Lower leg skin (tissue), 3 donors: ENCODE results near the gene MRPL34.

Experiments
- POLR2A ChIP-seq, 2 donors: fragments of 450-650 bp; IDR thresholded peaks; one replicate each; pipeline ENCODE4 v1.6.1; 2016 to 2017; ENCODE audit warnings: antibody characterized with exemption in 2 of 2, mild to moderate bottlenecking in 1 of 2, moderate library complexity in 1 of 2
- TF ChIP-seq, protein P1 (sequence below), 3 donors: fragments of 450-650 bp; IDR thresholded peaks; one replicate each; pipeline ENCODE4 v1.5.1; 2016; ENCODE audit warnings: antibody characterized with exemption in 3 of 3, mild to moderate bottlenecking in 3 of 3, moderate library complexity in 2 of 3

DNA sequence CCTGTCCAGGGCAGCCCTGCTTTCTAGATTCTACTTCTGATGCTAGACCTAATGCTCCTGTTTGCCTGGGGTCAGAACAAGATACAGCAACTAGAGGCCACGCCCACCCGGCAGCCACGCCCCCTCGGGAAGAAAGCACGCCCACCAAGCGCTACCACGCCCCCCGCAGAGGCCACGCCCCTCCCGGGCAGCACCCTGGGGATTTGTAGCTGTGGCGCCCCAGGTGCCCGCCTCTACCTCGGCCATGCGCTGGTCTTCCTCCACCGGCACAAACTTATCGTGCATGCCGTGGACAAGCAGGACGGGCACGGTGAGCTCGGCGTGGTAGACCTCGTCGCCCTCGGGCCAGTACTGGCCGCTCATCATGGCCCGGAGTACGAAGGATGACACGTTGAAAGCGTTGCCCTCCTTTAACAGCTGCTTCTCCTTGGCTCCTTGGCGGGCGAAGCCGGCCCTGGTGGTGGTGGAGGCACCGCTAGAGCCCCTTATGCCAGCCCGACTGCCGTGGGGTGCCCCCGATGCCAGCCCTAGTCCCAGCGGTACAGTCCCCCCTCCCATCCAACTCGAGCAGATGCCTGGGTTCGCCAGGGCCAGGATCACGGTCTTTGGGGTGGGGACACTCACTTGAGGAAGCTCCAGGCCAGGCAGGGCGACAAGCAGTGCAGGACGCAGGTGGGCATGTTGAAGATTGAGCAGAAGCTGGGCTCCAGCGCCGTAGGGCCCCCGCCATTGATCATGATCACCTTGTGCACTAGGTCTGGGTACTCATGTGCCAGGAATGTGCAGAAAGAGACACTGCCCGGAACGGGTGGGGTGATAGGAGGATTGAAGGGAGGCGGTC, 11.4 kb upstream of the MRPL34 start:
- no peak for TF ChIP-seq POLR2A (IDR thresholded peaks at IDR 0.05)
- TF ChIP-seq, protein P1, sequence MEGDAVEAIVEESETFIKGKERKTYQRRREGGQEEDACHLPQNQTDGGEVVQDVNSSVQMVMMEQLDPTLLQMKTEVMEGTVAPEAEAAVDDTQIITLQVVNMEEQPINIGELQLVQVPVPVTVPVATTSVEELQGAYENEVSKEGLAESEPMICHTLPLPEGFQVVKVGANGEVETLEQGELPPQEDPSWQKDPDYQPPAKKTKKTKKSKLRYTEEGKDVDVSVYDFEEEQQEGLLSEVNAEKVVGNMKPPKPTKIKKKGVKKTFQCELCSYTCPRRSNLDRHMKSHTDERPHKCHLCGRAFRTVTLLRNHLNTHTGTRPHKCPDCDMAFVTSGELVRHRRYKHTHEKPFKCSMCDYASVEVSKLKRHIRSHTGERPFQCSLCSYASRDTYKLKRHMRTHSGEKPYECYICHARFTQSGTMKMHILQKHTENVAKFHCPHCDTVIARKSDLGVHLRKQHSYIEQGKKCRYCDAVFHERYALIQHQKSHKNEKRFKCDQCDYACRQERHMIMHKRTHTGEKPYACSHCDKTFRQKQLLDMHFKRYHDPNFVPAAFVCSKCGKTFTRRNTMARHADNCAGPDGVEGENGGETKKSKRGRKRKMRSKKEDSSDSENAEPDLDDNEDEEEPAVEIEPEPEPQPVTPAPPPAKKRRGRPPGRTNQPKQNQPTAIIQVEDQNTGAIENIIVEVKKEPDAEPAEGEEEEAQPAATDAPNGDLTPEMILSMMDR (IDR thresholded peaks at IDR 0.05): no peak
